Activated gamma-delta T cell treated with anti-CD3 and anti-CD28 coated beads, Interleukin-2, amount 50 U/mL, for 16 hours (primary cell): ENCODE data around the gene AVP.

ENCODE experiments used
- DNase-seq: peaks from one replicate; pipeline ENCODE4 v3.0.0-alpha.2; 2020; ENCODE audit warnings: low read depth

AVP gene

GRCh38 chr20:3047486-3048419 is 36.8 kb downstream of the AVP start:
- DNase-seq, result no peak

- DNase-seq, result no peak
These were observed 37.7 kb downstream of the AVP start for GRCh38 chr20:3046677-3047462.

GRCh38 chr20:3045816-3046676 is 38.5 kb downstream of the AVP start, which contains the start of gene MRPS26:
MRPS26 (plus strand) TSS chr20:3046052; CDS start chr20:3046069, 17 bp downstream.
- DNase-seq, result peak; percentile 68

- peak; percentile 3 for DNase-seq
These were observed 39.3 kb downstream of the AVP start for GRCh38 chr20:3045042-3045815.

GRCh38 chr20:3044336-3044965 is 40.1 kb downstream of the AVP start:
- no peak for DNase-seq

- no peak for DNase-seq
These were observed 41.2 kb downstream of the AVP start, which contains the start of gene GNRH2 for GRCh38 chr20:3043322-3043721. GNRH2 (plus strand) TSS chr20:3043622; CDS start chr20:3044415, 793 bp downstream.

- no peak for DNase-seq
These were observed 41.9 kb downstream of the AVP start for GRCh38 chr20:3042625-3043024.

GRCh38 chr20:3041854-3042409 is 42.6 kb downstream of the AVP start:
- no peak for DNase-seq

- DNase-seq, result no peak
These were observed 44.4 kb downstream of the AVP start for GRCh38 chr20:3040086-3040485.

- DNase-seq, result no peak
These were observed 45.1 kb downstream of the AVP start for GRCh38 chr20:3039426-3039825.

- no peak for DNase-seq
These were observed 46.1 kb downstream of the AVP start for GRCh38 chr20:3038454-3038853.

GRCh38 chr20:3037654-3038053 is 46.9 kb downstream of the AVP start:
- no peak for DNase-seq

- DNase-seq, result no peak
These were observed 51.9 kb downstream of the AVP start for GRCh38 chr20:3032624-3033023.
